A673 (cell line): ENCODE data around the gene ATF6.

Experiments
- CTCF ChIP-seq: fragments of 300-800, 200-600 bp; sonication (generic); conservative IDR thresholded peaks from 2 replicates; pipeline ENCODE4 v1.5.1; 2017; ENCODE audit warnings: low read depth, mild to moderate bottlenecking, antibody characterized with exemption, low read length, moderate library complexity, mixed read lengths
- EZH2 ChIP-seq: fragments of 200-600 bp; sonication (generic); IDR thresholded peaks from 2 replicates; pipeline ENCODE4 v1.6.1; 2017; ENCODE audit warnings: borderline replicate concordance, low read depth, mild to moderate bottlenecking, mixed read lengths, antibody characterized with exemption, low read length; ENCODE audit not compliant: poor library complexity, severe bottlenecking

- TF ChIP-seq CTCF (no peak), EZH2 (no peak)
Measured at GRCh38 chr1:161941726-161942436, 175.8 kb downstream of the ATF6 start.
